CD1c-positive myeloid dendritic cell (primary cell): ENCODE measurements around the gene LNX2.

ENCODE experiments used
- DNase-seq: peaks from one replicate; pipeline ENCODE4 v3.0.0-alpha.2; 2016; ENCODE audit errors: extremely low spot score

LNX2 gene

GRCh38 chr13:27504868-27505194 is 115.5 kb downstream of the LNX2 start:
- DNase-seq: no peak

- no peak for DNase-seq
Measured at GRCh38 chr13:27504128-27504867, 116.0 kb downstream of the LNX2 start.

GRCh38 chr13:27500806-27501534 is 119.4 kb downstream of the LNX2 start:
- no peak for DNase-seq

- DNase-seq: no peak
Measured at GRCh38 chr13:27497563-27498230, 122.6 kb downstream of the LNX2 start.

- no peak for DNase-seq
Measured at GRCh38 chr13:27496536-27497273, 123.6 kb downstream of the LNX2 start.

- no peak for DNase-seq
Measured at GRCh38 chr13:27496006-27496405, 124.3 kb downstream of the LNX2 start.
